T-helper 1 cell treated with Interleukin-12 subunit alpha and Interleukin-12 subunit beta and Interleukin-4 antibody, amounts not matched to agents 30 ng/mL and 1 ng/mL, for 36 hours (primary cell): ENCODE data around the gene SERPINE1. TPM values are rescaled to one million over a fixed set of nuclear protein-coding genes. Genes with fewer than 3 reads are reported as not detected.

Source experiments
- intact Hi-C: fragments of 100-400 bp; cut with micrococcal nuclease; formaldehyde crosslinking; loops from one replicate; pipeline ENCODE4 v1.15.1; 2024
- total RNA-seq: library from RNA; stranded (reverse); gene quantifications from 2 replicates; pipeline ENCODE4 v1.2.3, GENCODE V29; 2022

SERPINE1 gene
- total RNA-seq, 1 donor from 2014 or later, result not detected

DNA sequence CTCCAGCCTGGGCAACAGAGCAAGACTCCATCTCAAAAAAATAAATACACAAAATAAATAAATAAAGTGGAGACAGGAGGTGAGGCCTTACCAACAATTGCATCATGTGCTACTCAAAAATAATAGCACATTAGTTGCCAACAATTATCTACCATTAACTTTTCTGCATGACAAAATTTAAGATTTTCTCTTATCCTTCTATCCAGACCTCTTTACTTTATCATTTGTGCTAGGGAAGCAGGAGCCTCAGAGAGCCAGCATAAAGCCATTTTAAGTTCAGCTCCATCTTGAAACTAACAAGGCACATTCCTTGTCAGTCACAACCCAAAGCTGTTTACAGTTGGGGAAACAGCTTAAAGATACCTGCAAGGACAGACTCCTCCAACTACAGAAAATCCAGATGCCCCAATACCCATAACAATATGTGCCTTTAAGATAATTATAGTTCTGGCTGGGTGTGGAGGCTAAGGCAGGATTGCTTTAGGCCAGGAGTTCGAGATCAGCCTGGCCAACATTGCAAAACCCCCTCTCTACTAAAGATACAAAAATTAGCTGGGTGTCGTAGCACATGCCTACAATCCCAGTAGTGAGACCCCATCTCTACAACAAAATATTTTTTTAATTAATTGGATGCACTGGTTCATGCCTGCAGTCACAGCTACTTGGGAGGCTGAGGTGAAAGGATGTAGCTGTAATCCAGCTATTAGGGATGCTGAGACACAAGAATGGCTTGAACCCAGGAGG, 25.2 kb downstream of the SERPINE1 start:
- intact Hi-C loops, result loop anchor here (5.0 kb wide), 1 partner anchor 135 kb away; no protein-coding TSS in a partner anchor

DNA sequence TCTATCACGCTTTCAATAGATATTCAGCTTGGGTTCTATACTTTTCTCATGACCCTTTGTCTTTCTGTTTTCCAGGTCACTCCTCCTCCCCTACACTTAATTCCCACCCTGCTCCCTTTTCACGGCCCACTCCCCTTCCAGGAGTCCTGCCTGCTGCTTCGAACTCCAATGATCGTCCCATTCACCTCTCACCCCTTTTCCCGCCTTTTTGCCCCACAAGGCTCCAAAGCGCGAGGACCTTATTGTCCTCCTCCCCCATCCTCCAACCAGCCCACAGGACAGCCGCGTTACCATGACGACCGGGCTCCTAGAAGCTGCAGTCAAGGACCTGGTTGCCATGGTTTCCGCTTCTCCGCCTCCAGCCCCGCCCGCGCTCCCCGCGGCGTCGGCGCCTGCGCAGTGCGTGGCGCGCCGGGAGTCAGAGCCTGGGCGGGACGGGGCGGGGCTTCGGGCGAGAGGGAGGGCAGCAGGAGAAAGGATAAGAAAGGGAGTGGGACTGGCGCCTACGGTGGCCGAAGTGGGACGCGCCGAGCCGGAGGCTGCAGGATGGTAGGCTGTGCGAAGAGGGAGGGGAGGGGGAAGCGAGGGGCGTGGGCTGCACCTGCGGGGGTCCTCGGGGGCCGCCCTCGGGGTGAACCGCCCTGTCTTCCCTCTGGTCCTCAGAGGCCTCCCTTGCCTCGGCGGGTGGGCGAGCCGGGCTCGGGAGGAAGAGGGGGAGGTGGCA, 27.2 kb downstream of the SERPINE1 start, which contains the start of gene AP1S1:
TSS of gene AP1S1 (plus strand) at position 508 of the 724 bp plus-strand sequence. CDS start at position 547, 39 bp downstream.
- intact Hi-C loops, result loop anchor here (1.0 to 5.0 kb wide), 11 partner anchors 10 to 265 kb away; partner anchors contain the start of genes IFT22, TRIM56, UFSP1 and VGF

DNA sequence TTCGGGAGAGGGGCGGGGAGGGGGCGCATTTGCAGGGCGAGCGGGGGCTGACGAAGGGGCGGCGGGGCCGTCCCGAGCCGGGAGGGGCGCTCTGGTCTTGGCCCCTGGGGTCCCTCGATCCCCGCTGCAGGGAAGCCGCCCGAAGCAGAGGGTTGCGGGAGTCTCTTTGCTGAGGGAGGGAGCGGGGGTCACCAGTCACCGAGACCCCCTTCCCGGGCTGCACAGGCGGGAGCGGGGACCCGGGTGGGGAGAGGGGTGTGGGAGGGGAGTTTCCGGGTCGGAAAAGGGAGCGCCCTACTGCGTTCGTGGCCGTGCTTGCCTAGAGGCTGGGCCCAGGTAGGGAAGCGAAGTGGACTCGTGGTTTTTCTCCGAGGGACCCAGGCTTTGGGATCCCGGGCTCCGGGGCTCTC, 27.8 kb downstream of the SERPINE1 start:
- intact Hi-C loops, result loop anchor here (1.0 to 5.0 kb wide), 11 partner anchors 10 to 266 kb away; partner anchors contain the start of genes IFT22, TRIM56, UFSP1 and VGF

DNA sequence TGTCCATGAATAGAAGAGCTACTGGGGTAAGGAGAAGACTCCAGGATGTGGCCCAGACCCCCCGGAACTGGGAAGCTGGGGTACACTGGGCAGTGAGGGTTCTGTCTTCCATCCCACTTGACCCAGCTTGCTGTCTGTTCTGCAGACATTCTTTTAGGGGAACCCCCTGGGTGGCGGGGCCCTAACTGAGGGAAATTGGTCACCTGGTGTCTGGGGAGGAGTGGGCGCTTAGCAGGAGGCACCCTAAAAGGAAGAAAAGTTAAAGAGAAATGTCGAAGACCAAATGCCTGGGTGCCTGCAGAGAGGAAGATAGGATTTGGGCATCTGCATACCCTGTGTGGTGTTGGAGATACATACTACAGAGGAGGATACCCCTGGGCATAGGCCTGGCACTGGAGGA, 28.4 kb downstream of the SERPINE1 start:
- intact Hi-C loops, result loop anchor here (2.0 kb wide), 1 partner anchor 267 kb away; the partner anchor contains the start of gene UFSP1

DNA sequence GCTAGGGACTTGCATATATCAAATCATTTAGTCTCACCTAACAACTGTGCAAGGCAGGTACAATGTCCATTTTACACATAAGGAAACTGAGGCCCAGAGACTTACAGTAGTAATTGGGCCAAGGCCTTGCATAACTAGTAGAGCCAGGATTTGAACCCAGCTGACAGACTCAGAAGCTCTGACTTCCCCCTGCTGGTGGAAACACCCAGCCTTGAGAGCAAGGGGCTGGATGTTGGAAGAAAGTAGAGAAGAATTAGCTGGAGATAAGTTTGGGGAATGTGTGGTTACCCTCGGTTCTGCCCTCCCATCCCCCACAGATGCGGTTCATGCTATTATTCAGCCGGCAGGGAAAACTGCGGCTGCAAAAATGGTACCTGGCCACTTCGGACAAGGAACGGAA, 29.4 kb downstream of the SERPINE1 start:
- intact Hi-C loops, result no loop called here

DNA sequence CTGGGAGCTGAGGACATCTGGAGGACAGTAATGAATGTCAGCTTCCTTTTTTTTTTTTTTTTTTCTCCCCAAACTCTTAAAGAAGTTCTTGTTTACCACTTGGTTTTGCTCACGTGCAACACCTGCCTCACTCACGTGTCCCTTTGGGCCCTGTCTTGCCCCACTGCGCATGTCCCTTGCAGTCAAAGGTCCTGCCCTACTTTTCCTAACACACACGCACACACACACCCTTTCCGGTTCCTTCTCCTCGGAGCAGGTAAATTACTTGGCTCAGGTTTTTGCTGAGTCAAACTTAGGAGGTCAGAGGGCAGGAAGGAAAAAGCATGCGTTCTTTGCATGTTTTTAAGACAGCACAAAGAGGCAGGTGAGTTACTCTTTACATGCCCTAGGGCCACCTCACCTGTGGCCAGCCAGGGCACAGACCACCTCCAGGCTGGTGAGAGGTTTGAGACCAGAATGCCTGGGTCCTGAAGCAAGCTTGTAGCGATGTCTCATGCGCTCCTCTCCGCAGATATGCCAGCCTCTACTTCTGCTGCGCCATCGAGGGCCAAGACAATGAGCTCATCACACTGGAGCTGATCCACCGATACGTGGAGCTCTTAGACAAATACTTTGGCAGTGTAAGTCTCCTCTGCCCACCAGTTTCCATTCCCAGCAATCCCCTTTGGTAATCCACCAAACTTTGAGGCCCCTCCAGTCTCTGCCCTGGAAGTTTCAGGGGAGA, 30.1 kb downstream of the SERPINE1 start:
- intact Hi-C loops, result no loop called here

DNA sequence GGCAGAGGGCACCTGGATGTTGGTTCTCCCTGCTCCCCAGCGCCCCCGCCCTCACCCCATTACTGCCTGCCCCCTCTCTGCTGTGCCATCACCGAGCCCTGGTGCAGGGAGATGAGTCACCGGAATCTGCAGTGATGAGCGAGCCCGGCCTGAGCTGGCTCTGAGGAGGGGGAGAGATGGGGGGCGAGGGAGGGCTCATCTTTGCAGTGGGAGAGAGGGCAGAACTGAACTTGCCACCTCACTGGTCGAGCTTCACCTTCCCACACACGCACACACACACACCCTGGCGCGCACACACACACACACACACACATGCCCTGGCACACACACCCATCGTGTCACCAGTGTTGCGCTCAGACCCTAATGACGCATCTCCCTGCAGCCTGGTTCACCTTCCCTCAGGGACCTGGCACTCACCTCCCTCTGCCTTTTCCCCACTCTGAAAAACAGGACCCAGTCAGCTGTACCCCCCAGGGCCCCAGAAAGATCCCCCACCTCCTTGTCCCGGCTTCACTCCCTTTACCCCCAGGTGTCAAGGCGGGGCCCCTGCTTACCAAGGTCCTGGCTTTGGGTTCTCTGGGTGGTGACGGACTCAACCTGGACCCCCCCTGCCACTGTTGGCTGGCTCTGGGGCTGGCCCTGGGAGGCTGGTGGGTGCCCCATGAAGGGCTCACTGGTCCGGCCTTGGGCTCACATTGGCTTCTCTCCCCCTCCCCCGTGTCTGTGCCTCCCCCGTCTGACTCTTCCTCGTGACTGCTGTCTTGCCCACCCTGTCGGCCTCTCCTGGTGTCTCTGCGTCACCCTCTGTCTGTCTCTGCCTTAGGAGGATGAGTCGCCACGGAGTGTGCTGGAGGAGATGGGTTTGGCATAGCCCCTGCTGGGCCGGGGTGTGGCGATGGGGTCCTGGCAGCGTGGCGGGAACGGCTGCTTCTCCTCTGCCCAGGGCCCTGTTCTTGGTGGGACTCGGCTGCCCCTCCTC, 33.1 kb downstream of the SERPINE1 start:
- intact Hi-C loops, result no loop called here

DNA sequence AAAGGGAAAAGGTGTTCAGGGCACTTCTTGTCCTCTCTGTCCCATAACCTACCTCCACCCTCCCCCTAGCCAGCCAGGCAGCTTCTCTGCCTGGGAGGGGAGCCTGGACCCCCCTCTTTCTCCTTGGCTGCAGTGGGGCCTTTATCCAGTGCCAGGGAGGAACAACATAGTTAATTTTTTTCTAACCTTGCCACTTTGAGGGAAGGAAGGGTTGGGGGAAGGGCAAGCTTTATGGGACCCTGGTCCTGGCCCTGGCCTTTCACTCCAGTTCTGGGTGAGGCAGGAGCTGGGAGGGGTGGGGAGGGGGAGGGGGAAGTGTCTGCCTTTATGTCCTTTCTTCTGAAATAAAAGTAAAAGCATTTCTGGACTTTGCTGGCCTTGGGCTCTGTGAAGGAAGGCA, 34.0 kb downstream of the SERPINE1 start:
- intact Hi-C loops, result no loop called here

DNA sequence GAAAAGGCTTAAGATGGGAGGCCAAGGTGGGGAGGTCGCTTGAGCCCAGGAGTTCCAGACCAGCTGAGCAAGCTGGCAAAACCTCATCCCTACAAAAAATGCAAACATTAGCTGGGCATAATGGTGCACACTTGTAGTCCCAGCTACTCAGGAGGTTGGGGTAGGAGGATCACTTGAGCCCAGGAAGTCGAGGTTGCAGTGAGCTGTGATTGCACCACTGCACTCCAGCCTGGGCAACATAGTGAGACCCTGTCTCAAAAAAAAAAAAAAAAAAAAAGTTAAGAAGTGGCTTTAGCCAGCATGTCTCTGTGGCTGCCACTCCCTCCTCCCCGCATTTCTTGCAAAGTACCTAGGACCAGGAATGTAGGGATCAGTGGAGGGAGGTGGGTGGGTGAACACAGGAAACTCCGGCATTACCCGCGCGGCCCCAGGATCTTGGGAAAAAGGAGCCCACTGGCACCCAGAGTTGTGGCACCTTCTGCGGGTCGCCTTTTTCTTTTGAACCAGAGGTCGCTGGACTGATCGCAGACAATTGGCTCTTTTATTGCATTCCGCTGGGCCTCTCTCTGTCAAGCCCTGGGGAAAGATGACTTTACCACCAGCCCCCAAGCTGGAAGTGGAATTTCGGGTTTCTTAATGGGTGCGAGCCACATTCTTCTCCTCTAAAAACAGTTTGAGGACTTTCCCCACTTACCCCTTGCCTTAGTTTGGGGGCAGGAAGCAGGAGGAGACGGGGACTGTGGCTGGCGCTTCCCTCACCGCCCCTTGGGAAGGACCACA, 35.0 kb downstream of the SERPINE1 start:
- intact Hi-C loops, result no loop called here

DNA sequence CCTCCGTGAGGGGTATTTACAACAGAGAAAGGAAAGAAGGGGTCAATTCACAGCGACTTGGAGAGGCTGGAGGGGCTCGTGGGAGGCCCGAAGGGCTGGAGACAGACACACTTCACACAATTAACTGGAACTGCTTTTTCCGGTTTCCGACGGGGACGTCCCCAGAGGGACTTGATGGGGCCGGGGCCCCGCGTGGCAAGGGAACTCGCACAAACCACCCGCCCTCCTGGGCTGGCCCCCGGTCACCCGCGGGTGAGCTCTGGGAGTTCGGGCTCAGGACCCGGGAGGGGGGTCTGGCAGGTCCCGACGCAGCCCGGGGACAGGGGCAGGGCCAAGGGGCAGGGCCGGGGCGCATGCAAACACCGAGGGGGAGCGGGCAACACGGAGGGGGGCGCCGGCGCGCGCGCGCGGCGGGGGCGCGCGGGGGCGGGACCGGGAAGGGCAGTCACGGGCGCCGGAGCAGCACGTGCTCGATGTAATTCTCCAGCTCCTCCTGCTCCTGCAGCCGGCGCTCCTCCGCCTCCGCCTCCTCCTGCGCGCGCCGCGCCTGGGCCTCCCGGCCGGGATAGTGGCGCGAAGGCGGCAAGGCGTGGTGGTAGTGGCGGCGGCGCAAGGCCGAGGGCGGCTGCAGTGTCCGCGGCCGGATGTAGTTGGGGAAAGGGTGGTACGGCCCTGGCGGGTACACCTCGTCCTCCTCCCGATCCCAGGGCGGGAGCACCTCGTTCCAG, 35.8 kb downstream of the SERPINE1 start:
- intact Hi-C loops, result no loop called here

DNA sequence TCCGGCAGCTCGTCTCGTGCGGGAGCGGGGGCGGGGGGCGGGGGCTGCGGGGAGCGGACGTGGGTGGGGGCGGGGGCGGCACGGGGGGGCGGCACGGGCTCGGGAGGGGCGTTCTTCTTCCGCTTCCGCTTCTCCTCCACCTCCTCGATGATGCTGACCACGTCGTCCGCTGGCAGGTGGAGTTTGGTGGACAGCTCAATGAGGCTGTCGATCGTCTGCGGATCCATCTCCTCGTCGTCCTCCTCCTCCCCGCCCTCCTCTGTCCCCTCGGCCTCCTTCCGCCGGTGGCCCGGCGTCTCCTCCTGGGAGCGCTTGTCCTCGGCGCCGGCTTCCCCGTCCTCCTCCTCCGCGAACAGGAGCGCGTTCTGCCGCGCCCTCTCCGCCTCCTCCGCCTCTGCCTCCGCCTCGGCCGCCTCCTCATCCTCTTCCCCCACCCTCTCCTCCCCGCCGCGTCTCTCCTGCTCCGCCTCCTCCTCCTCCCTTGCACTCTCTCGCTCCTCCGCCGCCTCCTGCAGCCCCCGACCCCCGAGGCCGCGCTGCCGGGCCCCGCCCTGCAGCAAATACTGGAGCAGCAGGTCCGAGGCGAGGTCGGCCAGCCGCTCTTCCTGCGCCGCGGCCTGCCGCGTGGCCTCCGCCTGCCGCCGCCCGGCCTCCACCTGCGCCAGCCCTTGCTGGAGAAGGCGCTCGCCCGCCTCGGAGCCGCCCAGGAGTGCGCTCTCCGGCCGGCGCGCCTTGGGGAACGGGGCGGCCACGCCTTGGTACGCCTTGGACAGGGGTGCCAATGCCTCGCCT, 36.6 kb downstream of the SERPINE1 start:
- intact Hi-C loops, result loop anchor here (2.0 kb wide), 1 partner anchor 81 kb away; the partner anchor contains the start of gene FIS1

DNA sequence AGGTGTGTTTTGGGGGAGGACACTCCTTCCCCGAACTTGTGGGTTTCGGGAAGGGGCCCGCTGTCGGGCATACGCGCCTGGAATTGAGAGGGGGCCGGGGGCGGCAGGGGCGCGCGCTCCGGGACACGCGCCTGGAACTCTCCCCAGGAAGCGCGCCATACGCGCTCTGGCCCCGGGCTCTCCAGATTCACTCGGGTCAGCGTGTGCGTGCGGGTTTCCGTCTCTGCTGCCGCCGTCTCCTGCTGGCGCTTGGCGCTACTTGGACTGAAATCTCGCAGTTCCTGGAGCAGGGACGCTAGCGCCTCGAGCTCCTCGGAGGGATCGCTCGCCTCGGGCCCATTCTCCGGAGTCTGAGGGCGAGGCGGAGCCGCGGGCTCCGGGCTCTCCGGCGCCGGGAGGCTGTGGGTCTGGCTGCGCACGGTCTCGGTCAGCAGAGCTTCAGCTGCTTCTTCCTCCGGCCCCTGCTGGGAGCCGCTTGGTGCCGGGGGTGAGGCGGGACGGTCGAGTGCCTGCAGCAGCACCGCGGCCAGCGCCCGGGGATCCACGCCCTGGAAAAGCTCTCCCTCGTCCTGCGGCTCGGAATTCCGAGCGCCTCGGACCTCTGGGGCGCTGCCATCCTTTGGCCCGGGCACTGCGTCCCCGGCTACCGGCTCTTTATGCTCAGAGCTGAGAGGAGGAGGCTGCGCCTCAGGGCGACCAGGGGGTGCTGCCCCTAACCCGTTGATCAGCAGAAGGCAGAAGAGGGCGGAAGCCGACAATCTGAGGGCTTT, 37.4 kb downstream of the SERPINE1 start:
- intact Hi-C loops, result loop anchor here (2.0 kb wide), 1 partner anchor 81 kb away; the partner anchor contains the start of gene FIS1

DNA sequence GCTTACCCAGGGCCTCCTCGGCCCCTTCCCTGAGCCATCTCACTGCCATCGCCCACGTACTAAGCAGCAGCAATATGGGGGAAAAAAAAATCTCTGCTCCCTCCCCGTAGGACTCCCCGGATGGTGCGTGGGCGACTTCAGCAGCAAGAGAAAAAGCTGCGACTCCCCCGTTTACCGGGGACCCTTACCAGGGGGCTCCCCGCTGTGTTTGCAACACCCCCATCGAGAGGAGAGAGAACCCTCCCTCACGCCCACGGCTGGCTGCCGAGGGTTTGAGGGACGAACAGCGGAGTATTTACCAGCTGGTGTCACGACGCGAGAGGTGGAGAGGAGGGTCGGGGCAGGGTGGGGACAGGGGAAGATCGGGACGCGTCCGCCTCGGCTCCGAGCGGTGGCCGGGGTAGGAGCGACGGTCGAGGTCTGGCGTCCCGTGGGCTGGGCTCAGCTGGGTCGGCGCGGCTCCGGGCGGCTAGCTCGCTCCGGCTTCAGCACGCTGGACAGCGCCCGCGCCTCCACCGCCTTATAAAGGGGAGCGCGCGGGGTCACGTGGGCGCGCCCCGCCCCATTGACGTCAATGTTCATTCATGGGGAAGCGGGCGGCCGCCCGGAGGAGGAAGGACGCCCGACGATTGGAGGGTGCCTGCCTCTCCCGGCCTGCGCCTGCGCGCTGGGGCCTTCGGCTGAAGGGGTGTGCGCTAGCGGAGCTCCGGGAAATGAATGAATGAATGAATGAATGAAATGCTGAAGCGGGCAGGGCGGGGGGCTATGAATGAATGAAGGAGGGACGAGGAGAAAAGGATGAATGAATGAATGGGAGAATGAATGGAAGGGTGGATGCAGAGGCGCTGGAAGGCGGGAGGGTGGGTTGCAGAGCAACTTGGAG, 38.4 kb downstream of the SERPINE1 start, which contains the start of gene VGF:
TSS of gene VGF (minus strand) at position 495 of the 883 bp plus-strand sequence. CDS start 726 bp downstream, outside the sequence.
- intact Hi-C loops, result loop anchor here (1.0 to 5.0 kb wide), 5 partner anchors 11 to 278 kb away; partner anchors contain the start of genes AP1S1, FIS1, PLOD3 and TRIM56

DNA sequence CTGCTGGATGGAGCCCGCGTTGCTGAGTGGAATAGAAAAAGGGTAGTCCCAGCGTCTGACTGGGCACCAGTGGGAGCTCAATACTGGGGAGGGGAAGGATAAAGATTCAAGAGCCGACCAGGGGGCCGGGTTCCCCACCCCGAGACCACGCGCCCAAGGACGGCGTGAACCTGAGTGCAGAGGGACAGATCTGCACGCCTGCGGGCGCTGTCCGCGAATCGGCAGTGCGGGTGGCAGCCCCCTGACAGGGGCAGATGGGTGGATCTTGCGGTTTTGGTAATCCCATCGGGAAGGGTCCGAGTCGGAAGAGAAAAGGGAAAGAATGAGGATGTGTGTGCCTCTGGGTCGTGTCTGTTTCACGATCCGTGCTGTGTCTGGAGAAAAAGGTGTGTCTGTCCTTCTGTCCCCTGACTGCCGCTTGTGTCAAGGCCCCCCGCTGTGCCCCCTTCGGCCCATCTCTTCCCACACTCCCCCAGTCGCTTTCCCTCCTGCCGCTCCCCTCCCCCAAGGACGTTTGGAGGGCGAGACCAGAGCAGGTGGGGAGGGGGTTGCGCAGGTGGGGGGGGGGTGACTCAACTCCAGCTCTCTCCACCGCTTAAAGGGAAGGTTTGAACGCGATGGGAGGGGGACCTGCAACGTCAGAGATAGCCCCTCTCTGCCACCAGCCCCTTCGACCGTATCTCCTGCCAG, 39.2 kb downstream of the SERPINE1 start:
- intact Hi-C loops, result loop anchor here (1.0 to 5.0 kb wide), 5 partner anchors 12 to 279 kb away; partner anchors contain the start of genes AP1S1, FIS1, PLOD3 and TRIM56

DNA sequence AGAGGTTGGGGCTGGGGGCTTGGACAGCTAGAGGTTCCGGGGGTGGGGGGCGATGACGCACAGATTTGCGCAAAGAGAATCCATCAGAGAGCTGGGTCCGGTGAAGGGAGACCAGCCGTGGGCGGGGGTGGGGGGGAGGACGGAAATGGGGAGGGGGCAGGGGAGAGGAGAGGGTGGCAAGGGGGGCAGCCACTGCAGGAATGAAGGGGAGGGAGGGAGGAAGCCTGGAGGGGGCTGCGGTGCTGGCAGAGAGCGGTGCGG, 39.7 kb downstream of the SERPINE1 start:
- intact Hi-C loops, result loop anchor here (5.0 kb wide), 2 partner anchors 79 to 279 kb away; partner anchors contain the start of genes TRIM56 and UFSP1
